GM18511 (cell line): Measurements from ENCODE around the gene PPARD.

Experiments used
- ATAC-seq: cut with Tn5 transposase; IDR thresholded peaks from one replicate; pipeline ENCODE4 v1.9.1; 2021; ENCODE audit warnings: mild to moderate bottlenecking, moderate library complexity; ENCODE audit not compliant: unreplicated experiment

The PPARD gene

GRCh38 chr6:35465646-35466045 lies 123.3 kb downstream of the PPARD start:
- no peak for ATAC-seq

- peak; percentile 81 for ATAC-seq
Observed at GRCh38 chr6:35468181-35468979, 126.0 kb downstream of the PPARD start, which contains the start of gene RPL10A. TSS of gene RPL10A (plus strand) at chr6:35468401. CDS start at chr6:35468435, 34 bp downstream.

GRCh38 chr6:35468980-35469750 lies 126.8 kb downstream of the PPARD start:
- no peak for ATAC-seq

GRCh38 chr6:35469751-35470662 lies 127.6 kb downstream of the PPARD start:
- no peak for ATAC-seq

GRCh38 chr6:35470663-35471120 lies 128.3 kb downstream of the PPARD start:
- no peak for ATAC-seq

- ATAC-seq = no peak
Observed at GRCh38 chr6:35471836-35472345, 129.5 kb downstream of the PPARD start.

- no peak for ATAC-seq
Observed at GRCh38 chr6:35473075-35473849, 130.9 kb downstream of the PPARD start.

- ATAC-seq = no peak
Observed at GRCh38 chr6:35473850-35474130, 131.4 kb downstream of the PPARD start.

- ATAC-seq = no peak
Observed at GRCh38 chr6:35474131-35474941, 132.0 kb downstream of the PPARD start.

- ATAC-seq = no peak
Observed at GRCh38 chr6:35474942-35475570, 132.7 kb downstream of the PPARD start.

GRCh38 chr6:35475573-35475972 lies 133.2 kb downstream of the PPARD start:
- no peak for ATAC-seq

- ATAC-seq = no peak
Observed at GRCh38 chr6:35476004-35476403, 133.6 kb downstream of the PPARD start.

- ATAC-seq = no peak
Observed at GRCh38 chr6:35477028-35477427, 134.7 kb downstream of the PPARD start.
